ENCODE data around the gene TSHZ1. TPM values are rescaled to one million over a fixed set of nuclear protein-coding genes. Genes with fewer than 3 reads are reported as not detected.
"Not testable (repeated sequence)": the region's sequence is repeated elsewhere in the genome, so short reads cannot be mapped to it uniquely, and the experiment has no call there.

The TSHZ1 gene
- total RNA-seq, 1 donor from 2014 or later: 12.2 TPM

- no peak overlapping the region for H3K4me3 Mint-ChIP-seq (ENCODE audit: unreplicated experiment)
- no peak for TF ChIP-seq CTCF (IDR thresholded peaks at IDR 0.05)
- H3K36me3 Mint-ChIP-seq (ENCODE audit: unreplicated experiment): no peaks in the 10 kb centered on the region
- DNase-seq (ENCODE audit: extremely low spot score, unreplicated experiment): no peak
- H3K27me3 Mint-ChIP-seq (ENCODE audit: unreplicated experiment): peaks cover 2% of the 10 kb centered on the region
- no peaks in the 10 kb centered on the region for H3K4me1 Mint-ChIP-seq (ENCODE audit: unreplicated experiment)
- peaks cover 3% of the 10 kb centered on the region for H3K9me3 Mint-ChIP-seq (ENCODE audit: unreplicated experiment)
- H3K27ac Mint-ChIP-seq (ENCODE audit: unreplicated experiment): no peak overlapping the region
Measured at GRCh38 chr18:75321431-75321830, 110.8 kb downstream of the TSHZ1 start.

GRCh38 chr18:75322206-75322605, 111.6 kb downstream of the TSHZ1 start:
- Mint-ChIP-seq H3K27me3 (ENCODE audit: unreplicated experiment) (peaks cover 4% of the 10 kb centered on the region), H3K36me3 (ENCODE audit: unreplicated experiment) (no peaks in the 10 kb centered on the region), H3K9me3 (ENCODE audit: unreplicated experiment) (peaks cover 7% of the 10 kb centered on the region), H3K4me3 (ENCODE audit: unreplicated experiment) (no peak overlapping the region), H3K27ac (ENCODE audit: unreplicated experiment) (no peak overlapping the region), H3K4me1 (ENCODE audit: unreplicated experiment) (no peaks in the 10 kb centered on the region)
- no peak for DNase-seq (ENCODE audit: extremely low spot score, unreplicated experiment)
- no peak for TF ChIP-seq CTCF (IDR thresholded peaks at IDR 0.05)

GRCh38 chr18:75323821-75324585, 113.4 kb downstream of the TSHZ1 start:
- no peak overlapping the region for H3K4me3 Mint-ChIP-seq (ENCODE audit: unreplicated experiment)
- H3K4me1 Mint-ChIP-seq (ENCODE audit: unreplicated experiment): no peaks in the 10 kb centered on the region
- no peak overlapping the region for H3K27ac Mint-ChIP-seq (ENCODE audit: unreplicated experiment)
- no peaks in the 10 kb centered on the region for H3K36me3 Mint-ChIP-seq (ENCODE audit: unreplicated experiment)
- TF ChIP-seq CTCF (IDR thresholded peaks at IDR 0.05): no peak
- peaks cover 15% of the 10 kb centered on the region for H3K9me3 Mint-ChIP-seq (ENCODE audit: unreplicated experiment)
- DNase-seq (ENCODE audit: extremely low spot score, unreplicated experiment): no peak
- peaks cover 4% of the 10 kb centered on the region for H3K27me3 Mint-ChIP-seq (ENCODE audit: unreplicated experiment)

GRCh38 chr18:75324686-75325257, 114.2 kb downstream of the TSHZ1 start:
- Mint-ChIP-seq H3K36me3 (ENCODE audit: unreplicated experiment) (no peaks in the 10 kb centered on the region), H3K4me1 (ENCODE audit: unreplicated experiment) (no peaks in the 10 kb centered on the region), H3K27me3 (ENCODE audit: unreplicated experiment) (peaks cover 4% of the 10 kb centered on the region), H3K9me3 (ENCODE audit: unreplicated experiment) (peaks cover 15% of the 10 kb centered on the region), H3K4me3 (ENCODE audit: unreplicated experiment) (no peak overlapping the region), H3K27ac (ENCODE audit: unreplicated experiment) (no peak overlapping the region)
- TF ChIP-seq CTCF (IDR thresholded peaks at IDR 0.05): no peak
- DNase-seq (ENCODE audit: extremely low spot score, unreplicated experiment): no peak

GRCh38 chr18:75329753-75330152, 119.2 kb downstream of the TSHZ1 start:
- H3K27me3 Mint-ChIP-seq (ENCODE audit: unreplicated experiment); H3K27ac Mint-ChIP-seq (ENCODE audit: unreplicated experiment); H3K4me1 Mint-ChIP-seq (ENCODE audit: unreplicated experiment); H3K4me3 Mint-ChIP-seq (ENCODE audit: unreplicated experiment); H3K36me3 Mint-ChIP-seq (ENCODE audit: unreplicated experiment); DNase-seq (ENCODE audit: extremely low spot score, unreplicated experiment): not testable (repeated sequence)
- peaks cover 15% of the 10 kb centered on the region for H3K9me3 Mint-ChIP-seq (ENCODE audit: unreplicated experiment)
